GM12878 (cell line): ENCODE results near the gene EPB41L1. TPM values are rescaled to one million over a fixed set of nuclear protein-coding genes. Genes with fewer than 3 reads are reported as not detected.

Experiments used
- ATAC-seq: fragments of 200-7000 bp; cut with Tn5 transposase; 3 replicates; pipeline ENCODE4 v1.9.1; 2020; ENCODE audit warnings: mild to moderate bottlenecking, moderate library complexity
- BruUV-seq: library from RNA; stranded (reverse); fragments of 400-500 nt; replicated peaks from 2 replicates; lab custom pipeline; 2021; lab: Mats Ljungman, UMichigan
- CTCF ChIA-PET: fragments of 300-600 bp; sonication (Branson Sonifier 250); formaldehyde crosslinking; extraction: SDS; loops from one replicate; lab custom pipeline; 2021; ENCODE audit warnings: inconsistent platforms; lab: Yijun Ruan, JAX
- POLR2A ChIA-PET: fragments of 350-600 bp; formaldehyde crosslinking; extraction: SDS; loops from one replicate; lab custom pipeline; 2021; ENCODE audit warnings: inconsistent platforms; lab: Charles Lee
- RAD21 ChIA-PET: fragments of 300-600 bp; sonication (Branson Sonifier 250); formaldehyde crosslinking; loops from one replicate; lab custom pipeline; 2023; ENCODE audit warnings: antibody characterized with exemption; ENCODE audit not compliant: unreplicated experiment; lab: Charles Lee
- SMC1A ChIA-PET: fragments of 300-600 bp; sonication (Branson Sonifier 250); formaldehyde crosslinking; loops from one replicate; lab custom pipeline; 2023; ENCODE audit not compliant: unreplicated experiment, uncharacterized antibody; lab: Charles Lee
- DNase-seq: peaks from one replicate; pipeline ENCODE4 v3.0.0-alpha.2; 2011; ENCODE audit warnings: low read depth, low spot score
- FAIRE-seq: peaks from 3 replicates; lab custom pipeline; 2011; peaks lifted over from hg19 to GRCh38; lab: Jason Lieb, UNC
- H2AFZ ChIP-seq: 2 replicates; pipeline ENCODE4 v1.6.0; 2011; ENCODE audit warnings: low read depth, low read length, control low read depth; ENCODE audit not compliant: control insufficient read depth
- H3K27ac ChIP-seq: 2 replicates; pipeline ENCODE4 v1.5.1; 2011; ENCODE audit warnings: control low read depth; ENCODE audit not compliant: control insufficient read depth, insufficient read depth
- H3K27me3 ChIP-seq, 2 experiments: replicated peaks in 1 of 2; 2 replicates each; pipeline versions ENCODE4 v1.6.0 to v1.6.1; 2011; ENCODE audit warnings: low read length in 1 of 2; ENCODE audit not compliant: control insufficient read depth in 2 of 2, insufficient read depth in 2 of 2
- H3K36me3 ChIP-seq, 2 experiments: 2 replicates each; pipeline ENCODE4 v1.5.1; 2011; ENCODE audit warnings: low read length in 1 of 2; ENCODE audit not compliant: control insufficient read depth in 2 of 2, insufficient read depth in 2 of 2
- H3K4me1 ChIP-seq: 2 replicates; pipeline ENCODE4 v1.6.1; 2011; ENCODE audit warnings: mild to moderate bottlenecking, low read length, moderate library complexity, mixed read lengths; ENCODE audit not compliant: control insufficient read depth, insufficient read depth
- H3K4me2 ChIP-seq: 2 replicates; pipeline ENCODE4 v1.6.0; 2011; ENCODE audit warnings: control low read depth; ENCODE audit not compliant: control insufficient read depth, insufficient read depth
- H3K4me3 ChIP-seq: fragments of 200-600 bp; sonication (generic); 2 replicates; pipeline ENCODE4 v1.5.1; 2016
- H3K79me2 ChIP-seq: 2 replicates; pipeline ENCODE4 v1.6.0; 2011; ENCODE audit warnings: low read length; ENCODE audit not compliant: control insufficient read depth, insufficient read depth
- H3K9ac ChIP-seq: 2 replicates; pipeline ENCODE4 v1.8.0; 2011; ENCODE audit warnings: low read length, control low read depth, mixed read lengths; ENCODE audit not compliant: control insufficient read depth, insufficient read depth
- H3K9me3 ChIP-seq: replicated peaks from 3 replicates; pipeline ENCODE4 v1.5.1; 2011; ENCODE audit warnings: mild to moderate bottlenecking, low read length; ENCODE audit not compliant: control insufficient read depth, insufficient read depth
- H4K20me1 ChIP-seq: 2 replicates; pipeline ENCODE4 v1.6.0; 2011; ENCODE audit not compliant: control insufficient read depth, insufficient read depth
- CREM ChIP-seq: IDR thresholded peaks from 2 replicates; pipeline ENCODE4 v1.6.1; 2014; ENCODE audit warnings: antibody characterized with exemption, low read depth
- DPF2 ChIP-seq: fragments of 450-650 bp; IDR thresholded peaks from 2 replicates; pipeline ENCODE4 v1.6.1; 2017; ENCODE audit warnings: mild to moderate bottlenecking
- ESRRA ChIP-seq: IDR thresholded peaks from 2 replicates; pipeline ENCODE4 v1.6.1; 2012; ENCODE audit warnings: mild to moderate bottlenecking, low read length, improper control_type of control experiment
- FOXK2 ChIP-seq: fragments of 450-650 bp; IDR thresholded peaks from 2 replicates; pipeline ENCODE4 v1.6.1; 2017; ENCODE audit warnings: mild to moderate bottlenecking, moderate library complexity
- HDAC2 ChIP-seq: fragments of 200-600 bp; sonication (generic); IDR thresholded peaks from 2 replicates; pipeline ENCODE4 v1.6.1; 2017
- MEF2B ChIP-seq: fragments of 450-650 bp; IDR thresholded peaks from 2 replicates; pipeline ENCODE4 v1.6.1; 2018; ENCODE audit warnings: mild to moderate bottlenecking, moderate library complexity; ENCODE audit not compliant: partially characterized antibody, poor library complexity, severe bottlenecking
- MYB ChIP-seq: fragments of 150-350 bp; IDR thresholded peaks from 2 replicates; pipeline ENCODE4 v1.6.1; 2014; ENCODE audit warnings: mild to moderate bottlenecking, low read depth, low read length, borderline replicate concordance
- NFXL1 ChIP-seq: fragments of 450-650 bp; IDR thresholded peaks from 2 replicates; pipeline ENCODE4 v1.6.1; 2017; ENCODE audit warnings: antibody characterized with exemption, mild to moderate bottlenecking, borderline replicate concordance
- POLR2AphosphoS5 ChIP-seq: IDR thresholded peaks from 2 replicates; pipeline ENCODE4 v1.6.1; 2011; ENCODE audit warnings: mild to moderate bottlenecking, low read length, inconsistent platforms
- RCOR1 ChIP-seq: conservative IDR thresholded peaks from 2 replicates; pipeline ENCODE4 v1.6.1; 2012; ENCODE audit warnings: low read depth, low read length, improper control_type of control experiment
- SRF ChIP-seq, 2 experiments: IDR thresholded peaks; 2 replicates each; pipeline ENCODE4 v1.6.1; 2011; ENCODE audit warnings: low read depth in 2 of 2, low read length in 2 of 2, mild to moderate bottlenecking in 1 of 2, moderate library complexity in 1 of 2
- ZNF24 ChIP-seq: fragments of 450-650 bp; IDR thresholded peaks from 2 replicates; pipeline ENCODE4 v1.6.1; 2017; ENCODE audit warnings: antibody characterized with exemption, mild to moderate bottlenecking
- WGBS: methylation state at CpG from one replicate; pipeline ENCODE4 v1.1.6; 2016; ENCODE audit warnings: low lambda C conversion rate; ENCODE audit not compliant: insufficient replicate concordance, insufficient coverage; ENCODE audit errors: missing lambda C conversion rate; 5-methylcytosine and 5-hydroxymethylcytosine counted together
- in situ Hi-C: fragments of 300-500 bp; cut with MboI; formaldehyde crosslinking; loops from 9 replicates; pipeline ENCODE4 v1.14.3; 2018; ENCODE audit warnings: mixed read lengths
- intact Hi-C: fragments of 100-400 bp; cut with micrococcal nuclease; formaldehyde crosslinking; loops from one replicate; pipeline ENCODE4 v1.14.2; 2022; ENCODE audit not compliant: unreplicated experiment
- polyA plus RNA-seq, 11 experiments: library from polyadenylated mRNA; depleted of rRNA in 4 of 11; unstranded in 6 of 11; stranded (reverse) in 5 of 11; fragments of >200 nt; fragmentation: Nextera tagmentation in 4 of 11; fragmentation: Illumina TruSeq in 1 of 11; extraction: Ambion mirVana in 4 of 11; extraction: Trizol in 1 of 11; gene quantifications; 1 replicate in 1 of 11; 2 replicates in 10 of 11; pipeline versions ENCODE4 v1.2.1 to v1.2.3, GENCODE V29; 2011 to 2016; ENCODE audit warnings: inconsistent platforms in 2 of 11, missing spikeins in 2 of 11, low read depth in 1 of 11
- total RNA-seq, 4 experiments: library from RNA; depleted of rRNA in 3 of 4; stranded (reverse); fragments of >200 nt in 3 of 4; fragmentation: Illumina TruSeq in 1 of 4; extraction: Trizol in 1 of 4; gene quantifications; 2 replicates each; pipeline versions ENCODE4 v1.2.1 to v1.2.3, GENCODE V29; 2013 to 2021
- TF ChIP-seq, protein P1 (sequence below), 3 experiments: IDR thresholded peaks in 2 of 3; conservative IDR thresholded peaks in 1 of 3; 2 replicates each; pipeline ENCODE4 v1.5.1; 2011; ENCODE audit warnings: low read depth in 3 of 3, low read length in 3 of 3, mild to moderate bottlenecking in 3 of 3, control low read depth in 2 of 3, moderate library complexity in 2 of 3, inconsistent platforms in 1 of 3, mixed read lengths in 1 of 3; ENCODE audit not compliant: control insufficient read depth in 2 of 3, insufficient read depth in 1 of 3; ENCODE audit errors: extremely low read depth in 1 of 3

Gene EPB41L1
- total and polyA plus RNA-seq, 10 of the 15 experiments (the other 5 are each of a cell fraction or from before 2014, with no cell fraction given), result 0.08 to 3.2 (median 0.31) TPM

DNA sequence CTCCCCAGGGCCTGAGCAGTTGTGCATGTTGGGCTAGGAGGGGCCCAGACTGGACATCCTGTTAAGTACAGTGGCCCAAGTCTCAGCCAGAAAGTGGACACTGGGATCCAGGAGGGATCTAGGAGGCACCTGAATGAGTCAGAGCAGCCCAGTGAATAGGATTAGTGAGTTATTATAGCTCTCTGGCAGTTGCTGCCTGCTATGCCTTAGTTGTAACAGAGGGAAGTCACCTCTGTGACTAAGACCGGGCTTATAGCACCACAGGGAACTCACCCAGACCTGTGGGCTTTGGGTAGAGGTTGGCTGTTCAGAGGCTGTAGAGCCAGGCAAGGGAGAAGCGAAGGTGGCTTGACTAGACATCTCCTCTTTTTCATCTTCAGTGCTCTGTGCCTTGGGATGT lies 42.7 kb downstream of the EPB41L1 start:
- FAIRE-seq, result no peak
- POLR2A ChIA-PET, result no interaction called here
- RAD21 ChIA-PET, result interaction anchor here (0.6 to 1.8 kb wide), 4 partner anchors 41 to 313 kb away, joined by 3 to 5 read pairs (median 4); no protein-coding TSS in a partner anchor
- ATAC-seq, result no peak; the same call in 2 of the 3 replicates
- no peaks in the 10 kb centered on the region for H4K20me1 ChIP-seq
- no peak overlapping the region for H2AFZ ChIP-seq
- H3K79me2 ChIP-seq, result no peaks in the 10 kb centered on the region
- in situ Hi-C loops (no loop called here), intact Hi-C loops (no loop called here)
- H3K36me3 ChIP-seq, result no peaks in the 10 kb centered on the region
- H3K9me3 ChIP-seq, result no peaks in the 10 kb centered on the region
- 5% methylated on average over 2 of the region's 2 CpGs for WGBS
- CTCF ChIA-PET, result interaction anchor here (1.3 to 8.1 kb wide), 6 partner anchors 12 to 206 kb away, joined by 3 to 115 read pairs (median 7); no protein-coding TSS in a partner anchor
- no peak overlapping the region for H3K27ac ChIP-seq
- peaks cover 2 to 7% of the 10 kb centered on the region in 2 experiments; a peak in 3 of 4 replicates for H3K27me3 ChIP-seq
- no peak overlapping the region for H3K4me2 ChIP-seq
- no TSS peak for BruUV-seq
- DNase-seq, result no peak
- H3K9ac ChIP-seq, result no peak overlapping the region
- no peak overlapping the region for H3K4me3 ChIP-seq
- TF ChIP-seq ZNF24, result no peak
- TF ChIP-seq ESRRA, result no peak
- no peak for TF ChIP-seq CREM
- TF ChIP-seq FOXK2, result no peak
- no peak for TF ChIP-seq MEF2B
- TF ChIP-seq SRF (IDR thresholded peaks at IDR 0.05; ENCODE audit: low read depth in 2 of 2, low read length in 2 of 2), result no peak
- no peak for TF ChIP-seq RCOR1
- TF ChIP-seq POLR2AphosphoS5, result no peak
- TF ChIP-seq MYB, result no peak
- no peak for TF ChIP-seq DPF2
- TF ChIP-seq, protein P1, sequence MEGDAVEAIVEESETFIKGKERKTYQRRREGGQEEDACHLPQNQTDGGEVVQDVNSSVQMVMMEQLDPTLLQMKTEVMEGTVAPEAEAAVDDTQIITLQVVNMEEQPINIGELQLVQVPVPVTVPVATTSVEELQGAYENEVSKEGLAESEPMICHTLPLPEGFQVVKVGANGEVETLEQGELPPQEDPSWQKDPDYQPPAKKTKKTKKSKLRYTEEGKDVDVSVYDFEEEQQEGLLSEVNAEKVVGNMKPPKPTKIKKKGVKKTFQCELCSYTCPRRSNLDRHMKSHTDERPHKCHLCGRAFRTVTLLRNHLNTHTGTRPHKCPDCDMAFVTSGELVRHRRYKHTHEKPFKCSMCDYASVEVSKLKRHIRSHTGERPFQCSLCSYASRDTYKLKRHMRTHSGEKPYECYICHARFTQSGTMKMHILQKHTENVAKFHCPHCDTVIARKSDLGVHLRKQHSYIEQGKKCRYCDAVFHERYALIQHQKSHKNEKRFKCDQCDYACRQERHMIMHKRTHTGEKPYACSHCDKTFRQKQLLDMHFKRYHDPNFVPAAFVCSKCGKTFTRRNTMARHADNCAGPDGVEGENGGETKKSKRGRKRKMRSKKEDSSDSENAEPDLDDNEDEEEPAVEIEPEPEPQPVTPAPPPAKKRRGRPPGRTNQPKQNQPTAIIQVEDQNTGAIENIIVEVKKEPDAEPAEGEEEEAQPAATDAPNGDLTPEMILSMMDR (IDR thresholded peaks at IDR 0.05 in 2 of 3, conservative IDR thresholded peaks at IDR 0.05 in 1 of 3; ENCODE audit: control insufficient read depth in 2 of 3, extremely low read depth in 1 of 3, insufficient read depth in 1 of 3, low read depth in 3 of 3, low read length in 3 of 3), result no peak
- no peak for TF ChIP-seq HDAC2
- TF ChIP-seq NFXL1, result no peak
- TF ChIP-seq, all 136 proteins: peak for 0
- SMC1A ChIA-PET, result interaction anchor here (1.2 kb wide), 1 partner anchor 59 kb away, joined by 3 read pairs; no protein-coding TSS in a partner anchor
- H3K4me1 ChIP-seq, result no peaks in the 10 kb centered on the region
